KMS-11 (cell line): ENCODE measurements around the gene ADPRM.

ENCODE experiments used
- H2AFZ ChIP-seq: fragments of 200-600 bp; sonication (generic); 2 replicates; pipeline ENCODE4 v1.6.1; 2016; ENCODE audit warnings: antibody characterized with exemption, mixed run types, low read depth
- H3K27ac ChIP-seq: fragments of 200-600 bp; sonication (generic); 2 replicates; pipeline ENCODE4 v1.6.1; 2016; ENCODE audit warnings: mild to moderate bottlenecking, mixed run types
- H3K27me3 ChIP-seq: fragments of 200-600 bp; sonication (generic); 2 replicates; pipeline ENCODE4 v1.6.1; 2017; ENCODE audit warnings: mild to moderate bottlenecking, low read depth, mixed run types, moderate library complexity; ENCODE audit not compliant: insufficient read depth
- H3K36me3 ChIP-seq: fragments of 200-600 bp; sonication (generic); 2 replicates; pipeline ENCODE4 v1.6.1; 2017; ENCODE audit warnings: mild to moderate bottlenecking, mixed run types; ENCODE audit not compliant: insufficient read depth
- H3K4me1 ChIP-seq: fragments of 200-600 bp; sonication (generic); 2 replicates; pipeline ENCODE4 v1.6.1; 2016; ENCODE audit warnings: mild to moderate bottlenecking, low read depth, mixed run types; ENCODE audit not compliant: poor library complexity, severe bottlenecking
- H3K4me2 ChIP-seq: fragments of 200-600 bp; sonication (generic); 2 replicates; pipeline ENCODE4 v1.7.0; 2016; ENCODE audit warnings: mild to moderate bottlenecking, mixed run types
- H3K4me3 ChIP-seq: fragments of 200-600 bp; sonication (generic); IDR thresholded peaks from 2 replicates; pipeline ENCODE4 v1.6.1; 2017; ENCODE audit warnings: low read depth, low read length, mixed read lengths; ENCODE audit not compliant: insufficient read depth
- H3K79me2 ChIP-seq: fragments of 200-600 bp; sonication (generic); 2 replicates; pipeline ENCODE4 v1.6.1; 2016; ENCODE audit warnings: low read depth, mixed run types; ENCODE audit not compliant: insufficient read depth
- H3K9ac ChIP-seq: fragments of 200-600 bp; sonication (generic); 2 replicates; pipeline ENCODE4 v1.6.1; 2016; ENCODE audit warnings: mild to moderate bottlenecking, mixed run types
- H4K20me1 ChIP-seq: fragments of 200-600 bp; sonication (generic); 2 replicates; pipeline ENCODE4 v1.6.1; 2016; ENCODE audit warnings: mild to moderate bottlenecking, mixed run types; ENCODE audit not compliant: insufficient read depth
- CTCF ChIP-seq: fragments of 200-600 bp; sonication (generic); conservative IDR thresholded peaks from 2 replicates; pipeline ENCODE4 v1.6.1; 2017; ENCODE audit warnings: low read depth, mild to moderate bottlenecking, antibody characterized with exemption, low read length, moderate library complexity, mixed read lengths

Gene ADPRM

GRCh38 chr17:10724546-10725195, 27.3 kb downstream of the ADPRM start:
- no peaks in the 10 kb centered on the region for H3K36me3 ChIP-seq
- no peaks in the 10 kb centered on the region for H4K20me1 ChIP-seq
- no peak for TF ChIP-seq CTCF
- no peak overlapping the region for H3K4me2 ChIP-seq
- H3K4me1 ChIP-seq, result no peaks in the 10 kb centered on the region
- no peak overlapping the region for H3K27ac ChIP-seq
- no peaks in the 10 kb centered on the region for H3K27me3 ChIP-seq
- H3K4me3 ChIP-seq, result no peak overlapping the region
- no peaks in the 10 kb centered on the region for H3K79me2 ChIP-seq
- H2AFZ ChIP-seq, result no peak overlapping the region
- no peak overlapping the region for H3K9ac ChIP-seq

- no peaks in the 10 kb centered on the region for H4K20me1 ChIP-seq
- TF ChIP-seq CTCF, result no peak
- H3K4me3 ChIP-seq, result no peak overlapping the region
- H2AFZ ChIP-seq, result no peak overlapping the region
- H3K27me3 ChIP-seq, result no peaks in the 10 kb centered on the region
- no peaks in the 10 kb centered on the region for H3K79me2 ChIP-seq
- H3K4me1 ChIP-seq, result no peaks in the 10 kb centered on the region
- no peak overlapping the region for H3K27ac ChIP-seq
- H3K36me3 ChIP-seq, result no peaks in the 10 kb centered on the region
- no peak overlapping the region for H3K4me2 ChIP-seq
- H3K9ac ChIP-seq, result no peak overlapping the region
Measured at GRCh38 chr17:10725262-10725661, 27.9 kb downstream of the ADPRM start.

- no peak overlapping the region for H3K4me2 ChIP-seq
- no peak overlapping the region for H3K27ac ChIP-seq
- H3K36me3 ChIP-seq, result no peaks in the 10 kb centered on the region
- no peaks in the 10 kb centered on the region for H3K4me1 ChIP-seq
- no peak overlapping the region for H3K4me3 ChIP-seq
- H3K27me3 ChIP-seq, result no peaks in the 10 kb centered on the region
- no peak overlapping the region for H2AFZ ChIP-seq
- H3K79me2 ChIP-seq, result no peaks in the 10 kb centered on the region
- no peak overlapping the region for H3K9ac ChIP-seq
- no peak for TF ChIP-seq CTCF
- H4K20me1 ChIP-seq, result no peaks in the 10 kb centered on the region
Measured at GRCh38 chr17:10726196-10726595, 28.8 kb downstream of the ADPRM start.

- no peaks in the 10 kb centered on the region for H3K36me3 ChIP-seq
- no peak overlapping the region for H3K9ac ChIP-seq
- no peak overlapping the region for H3K4me3 ChIP-seq
- no peaks in the 10 kb centered on the region for H4K20me1 ChIP-seq
- H3K4me2 ChIP-seq, result no peak overlapping the region
- no peaks in the 10 kb centered on the region for H3K4me1 ChIP-seq
- no peaks in the 10 kb centered on the region for H3K79me2 ChIP-seq
- no peak overlapping the region for H3K27ac ChIP-seq
- TF ChIP-seq CTCF, result no peak
- H2AFZ ChIP-seq, result no peak overlapping the region
- no peaks in the 10 kb centered on the region for H3K27me3 ChIP-seq
Measured at GRCh38 chr17:10727192-10727591, 29.8 kb downstream of the ADPRM start.
